Measurements from ENCODE around the gene MKI67. TPM values are rescaled to one million over a fixed set of nuclear protein-coding genes. Genes with fewer than 3 reads are reported as not detected.

MKI67 gene
- total RNA-seq, 1 experiment from 2014 or later, result 111 TPM

GRCh38 chr10:128114901-128115300, 11.3 kb downstream of the MKI67 start:
- Histone ChIP-seq H3K4me3 (ENCODE audit: low read depth, low read length) (no peak overlapping the region), H3K9me3 (no peaks in the 10 kb centered on the region), H3K36me3 (ENCODE audit: control insufficient read depth, insufficient read depth, low read length) (peaks cover 4% of the 10 kb centered on the region), H3K27me3 (replicated peaks; ENCODE audit: control insufficient read depth, insufficient read depth, low read length) (no peaks in the 10 kb centered on the region), H3K4me1 (no peaks in the 10 kb centered on the region; the same call in 1 of the 2 replicates)
- TF ChIP-seq CTCF (IDR thresholded peaks at IDR 0.05; ENCODE audit: insufficient read depth in 1 of 2, low read depth in 1 of 2, low read length in 1 of 2, severe bottlenecking in 1 of 2, unreplicated experiment in 1 of 2), result no peak
- POLR2A ChIA-PET, result no interaction called here
- Mint-ChIP-seq H3K9me3 (ENCODE audit: unreplicated experiment) (no peaks in the 10 kb centered on the region), H3K4me1 (ENCODE audit: low read depth, unreplicated experiment) (no peaks in the 10 kb centered on the region), H3K36me3 (ENCODE audit: insufficient read depth, unreplicated experiment) (peaks cover 96% of the 10 kb centered on the region), H3K27me3 (ENCODE audit: insufficient read depth, unreplicated experiment) (no peaks in the 10 kb centered on the region), H3K4me3 (ENCODE audit: unreplicated experiment) (no peak overlapping the region), H3K27ac (ENCODE audit: unreplicated experiment) (no peak overlapping the region)
- CTCF ChIA-PET, result no interaction called here
- BruUV-seq (replicated peaks), result no TSS peak
- DNase-seq, result no peak
- intact Hi-C loops (cut with micrococcal nuclease; ENCODE audit: unreplicated experiment), result no loop called here

- H3K36me3 Mint-ChIP-seq (ENCODE audit: insufficient read depth, unreplicated experiment), result peaks cover 78% of the 10 kb centered on the region
- H3K4me1 Mint-ChIP-seq (ENCODE audit: low read depth, unreplicated experiment), result no peaks in the 10 kb centered on the region
- no peaks in the 10 kb centered on the region for H3K9me3 Mint-ChIP-seq (ENCODE audit: unreplicated experiment)
- Histone ChIP-seq H3K36me3 (ENCODE audit: control insufficient read depth, insufficient read depth, low read length) (peaks cover 1% of the 10 kb centered on the region; the same call in 1 of the 2 replicates), H3K9me3 (no peaks in the 10 kb centered on the region), H3K4me1 (no peaks in the 10 kb centered on the region), H3K27me3 (replicated peaks; ENCODE audit: control insufficient read depth, insufficient read depth, low read length) (no peaks in the 10 kb centered on the region), H3K4me3 (ENCODE audit: low read depth, low read length) (no peak overlapping the region)
- CTCF ChIA-PET, result no interaction called here
- TF ChIP-seq CTCF (IDR thresholded peaks at IDR 0.05; ENCODE audit: insufficient read depth in 1 of 2, low read depth in 1 of 2, low read length in 1 of 2, severe bottlenecking in 1 of 2, unreplicated experiment in 1 of 2), result no peak
- POLR2A ChIA-PET, result no interaction called here
- no peak overlapping the region for H3K4me3 Mint-ChIP-seq (ENCODE audit: unreplicated experiment)
- no TSS peak for BruUV-seq (replicated peaks)
- no peaks in the 10 kb centered on the region for H3K27me3 Mint-ChIP-seq (ENCODE audit: insufficient read depth, unreplicated experiment)
- DNase-seq, result no peak
- H3K27ac Mint-ChIP-seq (ENCODE audit: unreplicated experiment), result no peak overlapping the region
- intact Hi-C loops (cut with micrococcal nuclease; ENCODE audit: unreplicated experiment), result no loop called here
These were observed 13.2 kb downstream of the MKI67 start for GRCh38 chr10:128113026-128113425.

- DNase-seq, result no peak
- no peak for TF ChIP-seq CTCF (IDR thresholded peaks at IDR 0.05; ENCODE audit: insufficient read depth in 1 of 2, low read depth in 1 of 2, low read length in 1 of 2, severe bottlenecking in 1 of 2, unreplicated experiment in 1 of 2)
- no peaks in the 10 kb centered on the region for H3K4me1 ChIP-seq
- BruUV-seq (replicated peaks), result TSS peak; percentile 3
- H3K27me3 Mint-ChIP-seq (ENCODE audit: insufficient read depth, unreplicated experiment), result no peaks in the 10 kb centered on the region
- H3K36me3 Mint-ChIP-seq (ENCODE audit: insufficient read depth, unreplicated experiment), result peaks cover 68% of the 10 kb centered on the region
- H3K27me3 ChIP-seq (replicated peaks; ENCODE audit: control insufficient read depth, insufficient read depth, low read length), result no peaks in the 10 kb centered on the region
- intact Hi-C loops (cut with micrococcal nuclease; ENCODE audit: unreplicated experiment), result no loop called here
- peaks cover 4% of the 10 kb centered on the region; the same call in 1 of the 2 replicates for H3K36me3 ChIP-seq (ENCODE audit: control insufficient read depth, insufficient read depth, low read length)
- ChIA-PET CTCF (interaction anchor here (1.6 kb wide), 1 partner anchor 33 kb away, joined by 5 read pairs; no protein-coding TSS in a partner anchor), POLR2A (no interaction called here)
- H3K4me3 ChIP-seq (ENCODE audit: low read depth, low read length), result no peak overlapping the region
- H3K9me3 Mint-ChIP-seq (ENCODE audit: unreplicated experiment), result no peaks in the 10 kb centered on the region
- H3K9me3 ChIP-seq, result no peaks in the 10 kb centered on the region
- no peak overlapping the region for H3K4me3 Mint-ChIP-seq (ENCODE audit: unreplicated experiment)
- H3K4me1 Mint-ChIP-seq (ENCODE audit: low read depth, unreplicated experiment), result no peaks in the 10 kb centered on the region
- no peak overlapping the region for H3K27ac Mint-ChIP-seq (ENCODE audit: unreplicated experiment)
These were observed 14.5 kb downstream of the MKI67 start for GRCh38 chr10:128111696-128112095.

Data from Caco-2 (cell line).